HepG2 (cell line): Measurements from ENCODE around the gene ANGPTL2. TPM values are rescaled to one million over a fixed set of nuclear protein-coding genes. Genes with fewer than 3 reads are reported as not detected.

Experiments
- EED ChIP-seq: sonication (generic); formaldehyde crosslinking; IDR thresholded peaks from 2 replicates; pipeline ENCODE4 v1.5.0; 2020; ENCODE audit warnings: mild to moderate bottlenecking, missing genetic modification reagents
- HDAC2 ChIP-seq: sonication (generic); formaldehyde crosslinking; IDR thresholded peaks from 2 replicates; pipeline ENCODE4 v1.4.0; 2020; ENCODE audit warnings: missing genetic modification reagents
- HNRNPLL ChIP-seq: fragments of 200-400 bp; formaldehyde crosslinking; IDR thresholded peaks from 2 replicates; pipeline ENCODE4 v1.6.1; 2017; ENCODE audit warnings: mild to moderate bottlenecking, low read depth, low read length; ENCODE audit not compliant: poor library complexity, severe bottlenecking
- IRF1 ChIP-seq: sonication (generic); formaldehyde crosslinking; IDR thresholded peaks from 2 replicates; pipeline ENCODE4 v1.4.0; 2020; ENCODE audit warnings: low read depth, mild to moderate bottlenecking, missing genetic modification reagents
- THRA ChIP-seq: sonication (generic); formaldehyde crosslinking; IDR thresholded peaks from 2 replicates; pipeline ENCODE4 v1.4.0; 2020; ENCODE audit warnings: missing genetic modification reagents, borderline replicate concordance
- ZBTB21 ChIP-seq: sonication (generic); formaldehyde crosslinking; IDR thresholded peaks from 2 replicates; pipeline ENCODE4 v1.4.0; 2020; ENCODE audit warnings: missing genetic modification reagents
- ZNF407 ChIP-seq: sonication (generic); formaldehyde crosslinking; IDR thresholded peaks from one replicate; pipeline ENCODE4 v1.5.1; 2020; ENCODE audit warnings: mild to moderate bottlenecking, missing genetic modification reagents; ENCODE audit errors: not compliant biosample characterization
- ZNF441 ChIP-seq: sonication (generic); formaldehyde crosslinking; IDR thresholded peaks from 2 replicates; pipeline ENCODE4 v1.7.0; 2021; ENCODE audit warnings: missing genetic modification reagents, borderline replicate concordance
- ZNF510 ChIP-seq: sonication (generic); formaldehyde crosslinking; IDR thresholded peaks from 2 replicates; pipeline ENCODE4 v1.4.0; 2020; ENCODE audit warnings: low read depth, mild to moderate bottlenecking, missing genetic modification reagents
- ZNF607 ChIP-seq: sonication (generic); formaldehyde crosslinking; IDR thresholded peaks from 2 replicates; pipeline ENCODE4 v1.5.1; 2020; ENCODE audit warnings: missing genetic modification reagents, mild to moderate bottlenecking, borderline replicate concordance
- ZNF761 ChIP-seq: sonication (generic); formaldehyde crosslinking; conservative IDR thresholded peaks from 2 replicates; pipeline ENCODE4 v1.4.0; 2020; ENCODE audit warnings: mild to moderate bottlenecking, missing genetic modification reagents
- polyA plus RNA-seq, 8 experiments: library from polyadenylated mRNA; depleted of rRNA in 3 of 8; stranded (reverse) in 7 of 8; unstranded in 1 of 8; fragments of >200 nt; fragmentation: Illumina TruSeq in 4 of 8; extraction: Trizol in 4 of 8; gene quantifications; 2 replicates each; pipeline versions ENCODE4 v1.2.1 to v1.2.3, GENCODE V29; 2011 to 2016; ENCODE audit warnings: low read depth in 4 of 8, missing spikeins in 1 of 8, mixed read lengths in 1 of 8; ENCODE audit not compliant: insufficient read depth in 1 of 8
- total RNA-seq, 5 experiments: library from RNA; depleted of rRNA; stranded (reverse); fragments of >200 nt; fragmentation: Illumina TruSeq; extraction: Trizol; gene quantifications; 2 replicates each; pipeline ENCODE4 v1.2.3, GENCODE V29; 2016; ENCODE audit warnings: low read depth in 1 of 5
- TF ChIP-seq, protein P1 (sequence below): sonication (generic); formaldehyde crosslinking; IDR thresholded peaks from 2 replicates; pipeline ENCODE4 v1.8.0; 2022; ENCODE audit warnings: mild to moderate bottlenecking, missing genetic modification reagents, moderate library complexity
- TF ChIP-seq, protein P2 (sequence below): sonication (generic); formaldehyde crosslinking; IDR thresholded peaks from 2 replicates; pipeline ENCODE4 v1.8.1; 2023; ENCODE audit warnings: mild to moderate bottlenecking, inconsistent platforms, moderate library complexity, missing genetic modification reagents, borderline replicate concordance
- TF ChIP-seq, protein P3 (sequence below): IDR thresholded peaks from 2 replicates; pipeline ENCODE4 v1.6.1; 2016; ENCODE audit warnings: missing genetic modification reagents, missing compliant biosample characterization

Gene ANGPTL2
- total and polyA plus RNA-seq, 2 of the 13 experiments (the other 11 are each of a cell fraction or from before 2014, with no cell fraction given), result 0.91 to 21.0 TPM

DNA sequence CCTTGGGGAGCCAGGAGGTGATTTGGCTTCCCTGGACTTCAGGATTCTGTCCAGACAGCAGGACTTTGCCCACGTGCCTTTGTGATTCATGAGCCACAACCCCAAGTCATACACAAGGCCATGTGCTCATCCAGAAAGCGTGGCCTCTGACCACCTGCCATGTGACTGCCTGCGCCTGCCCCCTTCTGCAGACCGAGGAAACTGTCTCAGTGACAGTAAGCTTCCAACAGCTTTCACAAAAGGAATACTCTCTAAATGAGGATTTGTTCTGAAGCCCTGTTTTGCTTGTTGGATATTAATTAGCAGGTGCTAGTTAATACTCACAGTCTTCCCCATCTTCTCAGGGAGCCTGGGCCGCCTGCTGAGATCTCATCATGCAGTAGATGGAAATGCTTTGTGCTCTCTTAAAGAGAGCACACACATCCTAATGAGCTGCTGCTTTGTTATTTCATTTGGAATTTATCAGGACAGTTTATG, 36.9 kb upstream of the ANGPTL2 start (continued):
- peak; percentile 87; the same call in 1 of the 2 replicates for TF ChIP-seq IRF1
- peak; percentile 96 for TF ChIP-seq ZNF407 (CRISPR knock-in tag)
- TF ChIP-seq ZNF510 (CRISPR knock-in tag), result peak; percentile 99
- peak; percentile 99 for TF ChIP-seq THRA (CRISPR knock-in tag)
- TF ChIP-seq, protein P1, sequence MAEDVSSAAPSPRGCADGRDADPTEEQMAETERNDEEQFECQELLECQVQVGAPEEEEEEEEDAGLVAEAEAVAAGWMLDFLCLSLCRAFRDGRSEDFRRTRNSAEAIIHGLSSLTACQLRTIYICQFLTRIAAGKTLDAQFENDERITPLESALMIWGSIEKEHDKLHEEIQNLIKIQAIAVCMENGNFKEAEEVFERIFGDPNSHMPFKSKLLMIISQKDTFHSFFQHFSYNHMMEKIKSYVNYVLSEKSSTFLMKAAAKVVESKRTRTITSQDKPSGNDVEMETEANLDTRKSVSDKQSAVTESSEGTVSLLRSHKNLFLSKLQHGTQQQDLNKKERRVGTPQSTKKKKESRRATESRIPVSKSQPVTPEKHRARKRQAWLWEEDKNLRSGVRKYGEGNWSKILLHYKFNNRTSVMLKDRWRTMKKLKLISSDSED, result no peak
- TF ChIP-seq HDAC2 (CRISPR knock-in tag), result peak; percentile 68
- TF ChIP-seq, protein P2, sequence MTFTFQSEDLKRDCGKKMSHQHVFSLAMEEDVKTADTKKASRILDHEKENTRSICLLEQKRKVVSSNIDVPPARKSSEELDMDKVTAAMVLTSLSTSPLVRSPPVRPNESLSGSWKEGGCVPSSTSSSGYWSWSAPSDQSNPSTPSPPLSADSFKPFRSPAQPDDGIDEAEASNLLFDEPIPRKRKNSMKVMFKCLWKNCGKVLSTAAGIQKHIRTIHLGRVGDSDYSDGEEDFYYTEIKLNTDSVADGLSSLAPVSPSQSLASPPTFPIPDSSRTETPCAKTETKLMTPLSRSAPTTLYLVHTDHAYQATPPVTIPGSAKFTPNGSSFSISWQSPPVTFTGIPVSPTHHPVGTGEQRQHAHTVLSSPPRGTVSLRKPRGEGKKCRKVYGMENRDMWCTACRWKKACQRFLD (CRISPR knock-in tag), result peak; percentile 97
- TF ChIP-seq ZNF441, result peak; percentile 98
- 0 out of 2 replicates have a peak, but pooled peaks have one; percentile 62 for TF ChIP-seq ZBTB21 (CRISPR knock-in tag)
- TF ChIP-seq, protein P3, sequence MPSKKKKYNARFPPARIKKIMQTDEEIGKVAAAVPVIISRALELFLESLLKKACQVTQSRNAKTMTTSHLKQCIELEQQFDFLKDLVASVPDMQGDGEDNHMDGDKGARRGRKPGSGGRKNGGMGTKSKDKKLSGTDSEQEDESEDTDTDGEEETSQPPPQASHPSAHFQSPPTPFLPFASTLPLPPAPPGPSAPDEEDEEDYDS (CRISPR knock-in tag), result peak; percentile 87
- peak; percentile 100 for TF ChIP-seq ZNF607 (CRISPR knock-in tag)
- no peak for TF ChIP-seq HNRNPLL
- 0 out of 2 replicates have a peak, but pooled peaks have one; percentile 63 for TF ChIP-seq ZNF761 (CRISPR knock-in tag)
- TF ChIP-seq EED, result peak; percentile 68; the same call in 1 of the 2 replicates
